ENCODE results near the gene MLLT6.

The MLLT6 gene

DNA sequence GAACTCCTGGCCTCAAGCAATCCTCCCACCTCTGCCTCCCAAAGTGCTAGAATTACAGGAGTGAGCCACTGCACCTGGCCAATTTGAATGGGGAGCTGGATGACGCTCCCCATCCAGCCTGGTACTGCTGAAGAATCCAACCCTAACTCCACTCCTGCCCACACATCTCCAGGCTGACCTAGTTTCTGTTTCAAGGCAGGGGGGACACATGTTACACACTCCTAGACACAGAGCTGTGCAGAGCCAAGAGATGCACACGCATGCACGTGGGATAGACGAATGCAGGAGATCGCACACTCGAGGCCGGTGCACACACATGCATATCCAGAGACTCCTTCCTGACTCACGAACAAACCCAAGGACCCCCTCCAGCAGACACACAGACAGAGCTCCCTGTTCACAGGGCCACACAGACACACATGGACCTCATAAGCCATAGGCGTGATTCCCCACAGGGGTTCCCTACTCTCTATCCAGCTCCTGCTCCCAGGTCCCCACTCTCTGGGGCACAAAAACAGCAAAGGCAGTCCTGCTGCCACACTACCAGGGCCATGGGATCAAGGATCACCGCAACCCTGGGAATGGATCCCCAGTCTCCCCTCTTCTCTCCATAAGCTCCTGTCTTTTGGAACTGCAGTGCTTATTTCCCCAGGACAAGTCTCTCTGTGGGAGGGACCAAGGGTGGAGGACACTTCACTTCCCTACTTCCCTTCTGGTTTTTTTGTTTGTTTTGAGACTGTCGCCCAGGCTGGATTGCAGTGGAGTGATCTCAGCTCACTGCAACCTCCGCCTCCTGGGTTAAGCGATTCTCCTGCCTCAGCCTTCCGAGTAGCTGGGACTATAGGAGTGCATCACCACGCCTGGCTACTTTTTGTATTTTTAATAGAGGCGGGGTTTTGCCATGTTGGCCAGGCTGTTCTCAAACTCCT lies 44.7 kb upstream of the MLLT6 start:
- no peak overlapping the region for H3K4me3 ChIP-seq (replicated peaks; ENCODE audit: low read depth, low read length)
- TF ChIP-seq, protein P1, sequence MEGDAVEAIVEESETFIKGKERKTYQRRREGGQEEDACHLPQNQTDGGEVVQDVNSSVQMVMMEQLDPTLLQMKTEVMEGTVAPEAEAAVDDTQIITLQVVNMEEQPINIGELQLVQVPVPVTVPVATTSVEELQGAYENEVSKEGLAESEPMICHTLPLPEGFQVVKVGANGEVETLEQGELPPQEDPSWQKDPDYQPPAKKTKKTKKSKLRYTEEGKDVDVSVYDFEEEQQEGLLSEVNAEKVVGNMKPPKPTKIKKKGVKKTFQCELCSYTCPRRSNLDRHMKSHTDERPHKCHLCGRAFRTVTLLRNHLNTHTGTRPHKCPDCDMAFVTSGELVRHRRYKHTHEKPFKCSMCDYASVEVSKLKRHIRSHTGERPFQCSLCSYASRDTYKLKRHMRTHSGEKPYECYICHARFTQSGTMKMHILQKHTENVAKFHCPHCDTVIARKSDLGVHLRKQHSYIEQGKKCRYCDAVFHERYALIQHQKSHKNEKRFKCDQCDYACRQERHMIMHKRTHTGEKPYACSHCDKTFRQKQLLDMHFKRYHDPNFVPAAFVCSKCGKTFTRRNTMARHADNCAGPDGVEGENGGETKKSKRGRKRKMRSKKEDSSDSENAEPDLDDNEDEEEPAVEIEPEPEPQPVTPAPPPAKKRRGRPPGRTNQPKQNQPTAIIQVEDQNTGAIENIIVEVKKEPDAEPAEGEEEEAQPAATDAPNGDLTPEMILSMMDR (IDR thresholded peaks at IDR 0.05; ENCODE audit: low read depth, low read length, missing control alignments) = no peak
- no peak for DNase-seq (ENCODE audit: extremely low read depth, low read depth)

DNA sequence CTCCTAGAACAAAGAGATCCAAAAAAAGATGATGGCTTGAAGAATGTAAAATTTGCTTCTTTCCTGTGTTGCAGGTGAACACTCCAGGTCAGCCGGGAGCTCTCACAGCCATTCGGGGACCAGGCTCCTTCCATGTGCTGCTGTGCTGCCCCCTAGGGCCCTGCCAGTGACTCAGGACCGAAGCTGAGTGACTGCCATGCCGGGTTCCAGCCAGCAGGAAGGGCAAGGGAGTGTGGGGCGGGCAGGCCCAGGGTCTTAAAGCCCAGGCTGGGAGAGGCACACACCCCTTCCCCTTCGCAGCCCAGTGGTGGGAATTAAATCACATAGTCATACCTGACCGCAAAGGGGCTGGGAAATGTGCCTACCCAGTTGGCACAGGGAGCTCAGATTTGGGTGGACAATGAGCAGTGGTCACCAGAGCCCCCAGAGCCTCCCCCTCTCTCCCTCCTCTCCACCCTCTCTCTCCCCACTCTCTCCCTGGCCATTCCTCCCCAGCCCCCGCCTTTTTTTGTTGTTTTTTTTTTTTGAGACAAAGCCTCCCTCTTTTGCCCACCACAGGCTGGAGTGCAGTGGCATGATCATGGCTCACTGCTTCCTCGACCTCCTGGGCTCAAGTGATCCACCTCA lies 41.8 kb upstream of the MLLT6 start:
- no peak overlapping the region for H3K4me3 ChIP-seq (replicated peaks; ENCODE audit: low read depth, low read length)
- peak; percentile 30 for DNase-seq (ENCODE audit: extremely low read depth, low read depth)
- TF ChIP-seq, protein P1 (IDR thresholded peaks at IDR 0.05; ENCODE audit: low read depth, low read length, missing control alignments) = peak; percentile 88

DNA sequence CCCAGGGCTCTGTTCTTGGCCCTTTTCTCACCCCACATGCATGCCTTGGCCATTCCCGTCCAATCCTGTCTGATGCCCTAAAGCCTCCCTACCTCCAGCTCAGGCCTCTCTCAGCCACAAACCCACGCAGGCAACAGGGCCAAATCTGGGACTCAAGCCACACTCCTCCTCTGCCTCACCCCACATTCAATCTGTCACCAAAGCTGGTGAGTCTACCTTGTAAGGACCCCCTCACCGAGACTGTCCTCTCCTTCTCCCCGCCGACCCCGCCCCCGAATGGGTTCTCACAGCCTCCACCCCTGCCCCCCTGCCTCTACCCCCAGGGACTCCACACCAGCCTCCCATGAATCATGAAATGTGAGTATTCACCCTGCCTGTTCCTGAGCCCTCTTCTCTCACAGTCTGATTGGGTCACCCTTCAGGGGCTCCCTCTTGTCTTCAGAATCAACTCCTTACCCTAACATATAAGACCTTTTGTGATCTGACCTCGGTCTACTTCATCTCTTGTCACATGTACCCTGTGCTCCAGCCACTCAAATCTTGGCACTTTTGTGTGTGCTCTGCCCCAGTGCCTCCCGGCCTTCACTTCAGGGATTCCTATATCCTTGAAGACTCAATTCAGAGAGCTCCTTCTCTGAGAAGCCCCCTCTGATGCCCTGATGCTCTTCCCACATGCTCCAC lies 41.0 kb upstream of the MLLT6 start:
- TF ChIP-seq, protein P1 (IDR thresholded peaks at IDR 0.05; ENCODE audit: low read depth, low read length, missing control alignments) = no peak
- no peak for DNase-seq (ENCODE audit: extremely low read depth, low read depth)
- H3K4me3 ChIP-seq (replicated peaks; ENCODE audit: low read depth, low read length) = no peak overlapping the region

DNA sequence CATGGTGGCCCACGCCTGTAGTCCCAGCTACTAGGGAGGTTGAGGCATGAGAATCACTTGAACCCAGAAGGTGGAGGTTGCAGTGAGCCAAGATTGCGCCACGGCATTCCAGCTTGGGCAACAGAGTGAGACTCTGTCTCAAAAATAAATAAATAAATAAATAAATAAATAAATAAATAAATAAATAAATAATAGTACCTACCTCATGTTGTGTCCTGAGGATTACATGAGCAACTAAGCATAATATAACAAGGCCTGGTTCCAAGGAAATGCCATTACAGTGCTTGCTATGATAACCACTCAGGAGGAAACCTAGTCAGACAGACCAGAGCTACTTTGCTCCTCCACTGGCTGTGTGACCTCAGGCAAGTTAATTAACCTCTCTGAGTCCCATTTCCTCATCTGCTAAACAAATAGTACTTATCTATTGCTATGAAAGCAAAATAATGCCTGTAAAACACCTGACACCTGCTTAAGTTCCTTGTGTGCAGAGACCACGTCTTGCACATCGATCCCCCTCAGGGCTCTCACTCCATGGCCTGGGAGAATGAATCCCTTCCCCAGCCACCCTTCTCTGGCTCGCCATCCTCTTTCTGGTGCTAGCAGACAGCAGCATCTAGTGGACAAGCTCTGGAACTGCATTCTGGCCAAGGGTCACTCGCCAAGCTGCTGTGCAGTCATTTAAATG lies 37.8 kb upstream of the MLLT6 start:
- peak; percentile 35 for DNase-seq (ENCODE audit: extremely low read depth, low read depth)
- no peak overlapping the region for H3K4me3 ChIP-seq (replicated peaks; ENCODE audit: low read depth, low read length)
- TF ChIP-seq, protein P1 (IDR thresholded peaks at IDR 0.05; ENCODE audit: low read depth, low read length, missing control alignments) = peak; percentile 100

DNA sequence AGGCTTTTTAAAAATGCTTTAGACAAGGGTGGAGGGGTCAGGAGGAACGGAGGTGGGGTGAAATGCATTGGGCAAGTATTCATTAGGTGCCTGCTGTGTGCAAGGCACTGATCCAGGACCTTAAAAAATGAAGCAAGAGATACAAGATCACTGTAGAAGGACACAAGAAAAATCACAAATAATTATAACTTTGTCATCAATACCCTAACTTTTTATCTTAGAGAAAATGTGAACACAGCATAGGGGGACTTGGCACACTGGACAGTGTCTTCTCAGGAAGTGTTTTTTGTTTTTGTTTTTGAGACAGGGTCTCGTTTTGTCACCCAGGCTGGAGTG lies 37.3 kb upstream of the MLLT6 start:
- TF ChIP-seq, protein P1 (IDR thresholded peaks at IDR 0.05; ENCODE audit: low read depth, low read length, missing control alignments) = no peak
- H3K4me3 ChIP-seq (replicated peaks; ENCODE audit: low read depth, low read length) = no peak overlapping the region
- no peak for DNase-seq (ENCODE audit: extremely low read depth, low read depth)

DNA sequence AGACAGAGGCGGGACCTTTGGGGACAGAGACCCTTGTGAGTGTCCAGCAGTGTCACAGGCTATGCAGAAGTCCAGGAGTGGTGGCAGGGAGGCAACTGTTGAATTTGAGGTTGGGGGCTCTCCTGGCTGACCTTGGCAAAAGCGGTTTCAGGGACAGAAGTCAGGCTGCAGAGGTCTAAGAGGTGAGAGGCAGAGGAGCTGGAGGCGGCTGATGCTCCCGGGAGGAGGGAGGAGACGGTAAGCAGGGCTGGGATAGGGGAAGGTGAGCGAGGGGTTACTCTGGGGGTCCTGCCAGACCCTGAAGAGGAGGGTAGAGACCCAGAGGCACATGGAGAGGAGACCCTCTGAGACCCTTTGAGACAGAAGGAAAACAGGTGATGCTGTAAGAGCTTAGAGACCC lies 35.6 kb upstream of the MLLT6 start:
- no peak for DNase-seq (ENCODE audit: extremely low read depth, low read depth)
- no peak overlapping the region for H3K4me3 ChIP-seq (replicated peaks; ENCODE audit: low read depth, low read length)
- TF ChIP-seq, protein P1 (IDR thresholded peaks at IDR 0.05; ENCODE audit: low read depth, low read length, missing control alignments) = no peak

All from HFF-Myc (cell line).